ENCODE measurements around the gene HSD17B1.
"Not testable (repeated sequence)": the region's sequence is repeated elsewhere in the genome, so short reads cannot be mapped to it uniquely, and the experiment has no call there.

Gene HSD17B1

GRCh38 chr17:42552736-42553135, at the start of gene HSD17B1:
Gene HSD17B1, plus strand, starts transcription at chr17:42552923. Its CDS starts 11 bp downstream, at chr17:42552934.
- not testable (repeated sequence) for DNase-seq

GRCh38 chr17:42502926-42503325, 49.8 kb upstream of the HSD17B1 start:
- no peak for DNase-seq

GRCh38 chr17:42507671-42508070, 45.1 kb upstream of the HSD17B1 start:
- no peak for DNase-seq

- DNase-seq: no peak
Observed at GRCh38 chr17:42508426-42509165, 44.1 kb upstream of the HSD17B1 start.

- DNase-seq: no peak
Observed at GRCh38 chr17:42509409-42509808, 43.3 kb upstream of the HSD17B1 start.

- no peak for DNase-seq
Observed at GRCh38 chr17:42509841-42510240, 42.9 kb upstream of the HSD17B1 start.

GRCh38 chr17:42512246-42512645, 40.5 kb upstream of the HSD17B1 start:
- no peak for DNase-seq

GRCh38 chr17:42512733-42513251, 39.9 kb upstream of the HSD17B1 start:
- DNase-seq: no peak

- no peak for DNase-seq
Observed at GRCh38 chr17:42513686-42514085, 39.0 kb upstream of the HSD17B1 start.

GRCh38 chr17:42514279-42514678, 38.4 kb upstream of the HSD17B1 start:
- no peak for DNase-seq

GRCh38 chr17:42514867-42515266, 37.9 kb upstream of the HSD17B1 start:
- no peak for DNase-seq

- peak; percentile 77 for DNase-seq
Observed at GRCh38 chr17:42517516-42517915, 35.2 kb upstream of the HSD17B1 start.

GRCh38 chr17:42518046-42518754, 34.5 kb upstream of the HSD17B1 start:
- no peak for DNase-seq

GRCh38 chr17:42518755-42519545, 33.8 kb upstream of the HSD17B1 start:
- DNase-seq: no peak

- no peak for DNase-seq
Observed at GRCh38 chr17:42519546-42520491, 32.9 kb upstream of the HSD17B1 start.

- no peak for DNase-seq
Observed at GRCh38 chr17:42520540-42520951, 32.2 kb upstream of the HSD17B1 start.

- no peak for DNase-seq
Observed at GRCh38 chr17:42521036-42521435, 31.7 kb upstream of the HSD17B1 start.

- no peak for DNase-seq
Observed at GRCh38 chr17:42521666-42522262, 31.0 kb upstream of the HSD17B1 start.

- no peak for DNase-seq
Observed at GRCh38 chr17:42522263-42522790, 30.4 kb upstream of the HSD17B1 start.

- no peak for DNase-seq
Observed at GRCh38 chr17:42522798-42523278, 29.9 kb upstream of the HSD17B1 start.

GRCh38 chr17:42525221-42525620, 27.5 kb upstream of the HSD17B1 start:
- DNase-seq: no peak

Data from RPMI8226 (cell line).